HL-60 (cell line): ENCODE data around the gene SLC38A6.

Source experiments
- DNase-seq, 2 experiments: peaks; one replicate each; pipeline ENCODE4 v3.0.0-alpha.2; 2010 to 2020; ENCODE audit warnings: low read depth in 1 of 2, low spot score in 1 of 2
- H3K27ac ChIP-seq: fragments of 250-450 bp; sonication (Bioruptor Pico); replicated peaks from 2 replicates; pipeline ENCODE4 v1.5.1; 2020; ENCODE audit warnings: mild to moderate bottlenecking, moderate library complexity
- H3K27me3 ChIP-seq: fragments of 250-450 bp; sonication (Bioruptor Pico); 2 replicates; pipeline ENCODE4 v1.5.1; 2021; ENCODE audit warnings: mild to moderate bottlenecking, moderate library complexity; ENCODE audit not compliant: insufficient read depth, poor library complexity, severe bottlenecking
- H3K4me3 ChIP-seq: replicated peaks from 2 replicates; pipeline ENCODE4 v1.5.1; 2011; ENCODE audit warnings: mild to moderate bottlenecking, control low read depth, low read length; ENCODE audit not compliant: insufficient read depth
- GABPA ChIP-seq: IDR thresholded peaks from 2 replicates; pipeline ENCODE4 v1.6.1; 2012; ENCODE audit warnings: low read depth
- POLR2AphosphoS5 ChIP-seq: IDR thresholded peaks from 2 replicates; pipeline ENCODE4 v1.6.1; 2012; ENCODE audit warnings: low read depth
- REST ChIP-seq: IDR thresholded peaks from 2 replicates; pipeline ENCODE4 v1.6.1; 2012; ENCODE audit warnings: low read depth; ENCODE audit not compliant: insufficient replicate concordance
- SPI1 ChIP-seq: IDR thresholded peaks from 2 replicates; pipeline ENCODE4 v1.6.1; 2012; ENCODE audit warnings: low read depth, mild to moderate bottlenecking, borderline replicate concordance
- TF ChIP-seq, protein P1 (sequence below): IDR thresholded peaks from one replicate; pipeline ENCODE4 v1.5.1; 2011; ENCODE audit warnings: low read length, control low read depth, inconsistent platforms; ENCODE audit not compliant: insufficient read depth

The SLC38A6 gene

DNA sequence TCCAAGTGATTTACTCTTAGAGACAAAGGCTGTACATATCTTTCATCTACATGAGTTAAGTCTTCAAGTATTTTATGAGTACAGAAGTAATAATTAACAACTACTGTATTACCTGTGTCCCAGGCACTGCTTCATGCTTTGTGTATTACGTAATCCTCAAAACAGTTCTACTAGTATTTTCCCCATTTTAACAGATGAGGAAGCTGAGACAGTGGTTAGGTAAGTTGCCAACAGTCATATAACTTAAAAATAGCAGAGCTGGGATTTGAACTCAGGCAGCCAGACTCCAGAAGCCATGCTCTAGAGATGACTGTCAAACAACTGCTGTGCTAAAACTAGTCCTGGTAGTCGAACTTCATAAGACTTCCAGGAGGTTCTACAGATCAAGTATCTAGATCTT is 10.9 kb upstream of the SLC38A6 start:
- Histone ChIP-seq H3K27me3 (no peaks in the 10 kb centered on the region), H3K27ac (no peak overlapping the region), H3K4me3 (no peak overlapping the region)
- TF ChIP-seq SPI1 (no peak), POLR2AphosphoS5 (no peak)
- peak; percentile 49 to 61 for DNase-seq

- TF ChIP-seq, protein P1, sequence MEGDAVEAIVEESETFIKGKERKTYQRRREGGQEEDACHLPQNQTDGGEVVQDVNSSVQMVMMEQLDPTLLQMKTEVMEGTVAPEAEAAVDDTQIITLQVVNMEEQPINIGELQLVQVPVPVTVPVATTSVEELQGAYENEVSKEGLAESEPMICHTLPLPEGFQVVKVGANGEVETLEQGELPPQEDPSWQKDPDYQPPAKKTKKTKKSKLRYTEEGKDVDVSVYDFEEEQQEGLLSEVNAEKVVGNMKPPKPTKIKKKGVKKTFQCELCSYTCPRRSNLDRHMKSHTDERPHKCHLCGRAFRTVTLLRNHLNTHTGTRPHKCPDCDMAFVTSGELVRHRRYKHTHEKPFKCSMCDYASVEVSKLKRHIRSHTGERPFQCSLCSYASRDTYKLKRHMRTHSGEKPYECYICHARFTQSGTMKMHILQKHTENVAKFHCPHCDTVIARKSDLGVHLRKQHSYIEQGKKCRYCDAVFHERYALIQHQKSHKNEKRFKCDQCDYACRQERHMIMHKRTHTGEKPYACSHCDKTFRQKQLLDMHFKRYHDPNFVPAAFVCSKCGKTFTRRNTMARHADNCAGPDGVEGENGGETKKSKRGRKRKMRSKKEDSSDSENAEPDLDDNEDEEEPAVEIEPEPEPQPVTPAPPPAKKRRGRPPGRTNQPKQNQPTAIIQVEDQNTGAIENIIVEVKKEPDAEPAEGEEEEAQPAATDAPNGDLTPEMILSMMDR = no peak
- no peak for TF ChIP-seq GABPA
- no peak for TF ChIP-seq REST
- TF ChIP-seq SPI1 = no peak
- TF ChIP-seq POLR2AphosphoS5 = no peak
- DNase-seq = no peak
Observed at GRCh38 chr14:60971271-60971670, 9.8 kb upstream of the SLC38A6 start.

GRCh38 chr14:60972295-60972694 is 8.8 kb upstream of the SLC38A6 start:
- TF ChIP-seq REST (no peak), POLR2AphosphoS5 (no peak), GABPA (no peak), SPI1 (no peak)
- TF ChIP-seq, protein P1 = no peak
- no peak overlapping the region for H3K27ac ChIP-seq
- no peaks in the 10 kb centered on the region for H3K27me3 ChIP-seq
- no peak for DNase-seq
- H3K4me3 ChIP-seq = no peak overlapping the region

More at GRCh38 chr14:60971271-60971670, 9.8 kb upstream of the SLC38A6 start:
- H3K27me3 ChIP-seq = no peaks in the 10 kb centered on the region
- H3K27ac ChIP-seq = no peak overlapping the region
- H3K4me3 ChIP-seq = no peak overlapping the region

- Histone ChIP-seq H3K27me3 (no peaks in the 10 kb centered on the region), H3K27ac (no peak overlapping the region), H3K4me3 (no peak overlapping the region)
- TF ChIP-seq SPI1 (no peak), GABPA (no peak), REST (no peak), POLR2AphosphoS5 (no peak)
- TF ChIP-seq, protein P1 = no peak
- no peak for DNase-seq
Observed at GRCh38 chr14:60973070-60973469, 8.0 kb upstream of the SLC38A6 start.
